HEK293 (cell line): Measurements from ENCODE around the gene PTPRN2.

Source experiments
- CTCF ChIA-PET: fragments of 350-600 bp; formaldehyde crosslinking; extraction: SDS; loops from one replicate; lab custom pipeline; 2021; ENCODE audit warnings: antibody characterized with exemption; lab: Yijun Ruan, JAX
- POLR2A ChIA-PET: fragments of 300-600 bp; formaldehyde crosslinking; extraction: SDS; loops from one replicate; lab custom pipeline; 2020; ENCODE audit warnings: antibody characterized with exemption, inconsistent platforms; lab: Yijun Ruan, JAX
- H3K27ac ChIP-seq: fragments of 200-500 bp; sonication (Bioruptor generic); 2 replicates; pipeline ENCODE4 v1.5.1; 2014; ENCODE audit warnings: low read depth, low read length, control low read depth, inconsistent platforms; ENCODE audit errors: extremely low read depth
- H3K36me3 ChIP-seq, 2 experiments: fragments of 200-500 bp in 1 of 2; sonication (Bioruptor generic) in 1 of 2; 1 replicate in 1 of 2; 2 replicates in 1 of 2; pipeline ENCODE4 v1.5.1; 2014 to 2017; ENCODE audit warnings: inconsistent platforms in 2 of 2, low read length in 2 of 2; ENCODE audit not compliant: control insufficient read depth in 2 of 2, insufficient read depth in 1 of 2
- H3K4me1 ChIP-seq: fragments of 200-500 bp; sonication (Bioruptor generic); 2 replicates; pipeline ENCODE4 v1.5.1; 2014; ENCODE audit warnings: mild to moderate bottlenecking, low read length, inconsistent platforms; ENCODE audit not compliant: control insufficient read depth, insufficient read depth
- H3K4me3 ChIP-seq: 2 replicates; pipeline ENCODE4 v1.5.1; 2011; ENCODE audit warnings: low read depth, mild to moderate bottlenecking, control low read depth, low read length, moderate library complexity
- H3K9me3 ChIP-seq: fragments of 200-500 bp; sonication (Bioruptor generic); 2 replicates; pipeline ENCODE4 v1.5.1; 2014; ENCODE audit warnings: low read depth, low read length, inconsistent platforms; ENCODE audit not compliant: control insufficient read depth, insufficient read depth
- BCL11A ChIP-seq: fragments of 450-650 bp; formaldehyde crosslinking; IDR thresholded peaks from 2 replicates; pipeline ENCODE4 v1.5.1; 2016; ENCODE audit warnings: low read depth, missing biosample characterization, missing genetic modification characterization
- KLF1 ChIP-seq: fragments of 450-650 bp; formaldehyde crosslinking; IDR thresholded peaks from 2 replicates; pipeline ENCODE4 v1.5.1; 2016; ENCODE audit warnings: missing biosample characterization, missing genetic modification characterization
- ZBTB17 ChIP-seq: fragments of 450-650 bp; formaldehyde crosslinking; IDR thresholded peaks from 2 replicates; pipeline ENCODE4 v1.5.1; 2016; ENCODE audit warnings: missing biosample characterization, missing genetic modification characterization
- ZNF112 ChIP-seq: fragments of 450-650 bp; formaldehyde crosslinking; IDR thresholded peaks from 2 replicates; pipeline ENCODE4 v1.5.0; 2017; ENCODE audit warnings: missing biosample characterization, missing genetic modification characterization
- ZNF146 ChIP-seq: fragments of 450-650 bp; formaldehyde crosslinking; IDR thresholded peaks from 2 replicates; pipeline ENCODE4 v1.5.1; 2016; ENCODE audit warnings: missing biosample characterization, missing genetic modification characterization
- ZNF202 ChIP-seq: fragments of 450-650 bp; formaldehyde crosslinking; IDR thresholded peaks from 2 replicates; pipeline ENCODE4 v1.5.1; 2016; ENCODE audit warnings: missing biosample characterization, missing genetic modification characterization, borderline replicate concordance
- ZNF433 ChIP-seq: fragments of 450-650 bp; formaldehyde crosslinking; IDR thresholded peaks from 2 replicates; pipeline ENCODE4 v1.5.1; 2016; ENCODE audit warnings: missing biosample characterization, missing genetic modification characterization, low read depth
- ZNF518A ChIP-seq: fragments of 450-650 bp; formaldehyde crosslinking; conservative IDR thresholded peaks from 2 replicates; pipeline ENCODE4 v1.5.1; 2016; ENCODE audit warnings: low read depth, missing biosample characterization, missing genetic modification characterization
- ZNF664 ChIP-seq: fragments of 450-650 bp; formaldehyde crosslinking; IDR thresholded peaks from 2 replicates; pipeline ENCODE4 v1.5.1; 2016; ENCODE audit warnings: missing biosample characterization, missing genetic modification characterization
- ZNF677 ChIP-seq: fragments of 450-650 bp; IDR thresholded peaks from 2 replicates; pipeline ENCODE4 v1.5.0; 2018; ENCODE audit warnings: missing biosample characterization, mild to moderate bottlenecking, missing genetic modification characterization, moderate library complexity
- ZNF785 ChIP-seq: fragments of 450-650 bp; formaldehyde crosslinking; IDR thresholded peaks from 2 replicates; pipeline ENCODE4 v1.5.1; 2016; ENCODE audit warnings: missing biosample characterization, missing genetic modification characterization
- TF ChIP-seq, protein P1 (sequence below): fragments of 450-650 bp; formaldehyde crosslinking; optimal IDR thresholded peaks from 2 replicates; pipeline ENCODE3; 2016; ENCODE audit warnings: missing biosample characterization, mild to moderate bottlenecking, missing genetic modification characterization

Gene PTPRN2

GRCh38 chr7:158620839-158621441, 33.3 kb upstream of the PTPRN2 start:
- H3K36me3 ChIP-seq: peaks cover 0 to 7% of the 10 kb centered on the region in 2 experiments; a peak in 2 of 3 replicates
- TF ChIP-seq ZNF433 (no peak), ZNF785 (no peak), ZNF112 (tag by site-specific recombination) (no peak), ZNF202 (tag by site-specific recombination) (no peak), ZNF518A (tag by site-specific recombination) (no peak), ZNF677 (tag by site-specific recombination) (no peak), BCL11A (tag by site-specific recombination) (no peak)
- TF ChIP-seq, all 188 proteins: peak for 0
- ChIA-PET CTCF (interaction anchor here (0.7 kb wide), 1 partner anchor 25 kb away, joined by 3 read pairs; no protein-coding TSS in a partner anchor), POLR2A (no interaction called here)
- Histone ChIP-seq H3K27ac (no peak overlapping the region), H3K9me3 (no peaks in the 10 kb centered on the region), H3K4me3 (no peak overlapping the region), H3K4me1 (0 out of 2 replicates have a peak, but pooled peaks cover 6% of the 10 kb centered on the region)

GRCh38 chr7:158620418-158620817, 32.8 kb upstream of the PTPRN2 start:
- ChIA-PET CTCF (interaction anchor here (0.7 kb wide), 1 partner anchor 25 kb away, joined by 3 read pairs; no protein-coding TSS in a partner anchor), POLR2A (no interaction called here)
- H3K4me1 ChIP-seq: peaks cover 8% of the 10 kb centered on the region; the same call in 1 of the 2 replicates
- no peaks in the 10 kb centered on the region for H3K9me3 ChIP-seq
- H3K4me3 ChIP-seq: no peak overlapping the region
- H3K36me3 ChIP-seq: peaks cover 0 to 7% of the 10 kb centered on the region in 2 experiments; a peak in 2 of 3 replicates
- TF ChIP-seq, protein P1, sequence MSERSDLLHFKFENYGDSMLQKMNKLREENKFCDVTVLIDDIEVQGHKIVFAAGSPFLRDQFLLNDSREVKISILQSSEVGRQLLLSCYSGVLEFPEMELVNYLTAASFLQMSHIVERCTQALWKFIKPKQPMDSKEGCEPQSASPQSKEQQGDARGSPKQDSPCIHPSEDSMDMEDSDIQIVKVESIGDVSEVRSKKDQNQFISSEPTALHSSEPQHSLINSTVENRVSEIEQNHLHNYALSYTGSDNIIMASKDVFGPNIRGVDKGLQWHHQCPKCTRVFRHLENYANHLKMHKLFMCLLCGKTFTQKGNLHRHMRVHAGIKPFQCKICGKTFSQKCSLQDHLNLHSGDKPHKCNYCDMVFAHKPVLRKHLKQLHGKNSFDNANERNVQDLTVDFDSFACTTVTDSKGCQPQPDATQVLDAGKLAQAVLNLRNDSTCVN (tag by site-specific recombination): no peak
- peak; percentile 63; the same call in 1 of the 2 replicates for TF ChIP-seq ZNF664 (tag by site-specific recombination)
- H3K27ac ChIP-seq: no peak overlapping the region

GRCh38 chr7:158618745-158619140, 31.1 kb upstream of the PTPRN2 start:
- Histone ChIP-seq H3K4me3 (no peak overlapping the region), H3K27ac (no peak overlapping the region), H3K4me1 (peaks cover 10% of the 10 kb centered on the region; the same call in 1 of the 2 replicates), H3K9me3 (no peaks in the 10 kb centered on the region), H3K36me3 (peaks cover 0 to 4% of the 10 kb centered on the region in 2 experiments; a peak in 2 of 3 replicates)
- TF ChIP-seq KLF1 (tag by site-specific recombination): no peak
- TF ChIP-seq ZBTB17 (tag by site-specific recombination): no peak
- peak; percentile 73; the same call in 1 of the 2 replicates for TF ChIP-seq ZNF146 (tag by site-specific recombination)
- CTCF ChIA-PET: no interaction called here
- POLR2A ChIA-PET: no interaction called here
